ENCODE measurements around the gene ZNF217.
"Not testable (repeated sequence)": the region's sequence is repeated elsewhere in the genome, so short reads cannot be mapped to it uniquely, and the experiment has no call there.

ZNF217 gene

GRCh38 chr20:53631909-53632662 is 38.4 kb upstream of the ZNF217 start:
- Histone ChIP-seq H4K20me1 (ENCODE audit: insufficient read depth, low read length) (no peaks in the 10 kb centered on the region), H2AFZ (ENCODE audit: low read depth, low read length) (no peak overlapping the region), H3K4me1 (ENCODE audit: low read length) (peaks cover 28% of the 10 kb centered on the region), H3K9me3 (ENCODE audit: insufficient read depth, low read length) (no peaks in the 10 kb centered on the region), H3K27me3 (ENCODE audit: low read depth, low read length) (no peaks in the 10 kb centered on the region), H3K4me3 (ENCODE audit: low read length) (no peak overlapping the region), H3K36me3 (replicated peaks; ENCODE audit: low read depth, low read length) (no peaks in the 10 kb centered on the region), H3K9ac (ENCODE audit: low read length) (no peak overlapping the region), H3K79me2 (ENCODE audit: low read length) (no peaks in the 10 kb centered on the region), H3K4me2 (ENCODE audit: low read length) (no peak overlapping the region), H3K27ac (ENCODE audit: low read length) (no peak overlapping the region)
- TF ChIP-seq CTCF (IDR thresholded peaks at IDR 0.05; ENCODE audit: low read depth, low read length): no peak
- no peak for TF ChIP-seq EZH2phosphoT487 (IDR thresholded peaks at IDR 0.05; ENCODE audit: low read depth)

GRCh38 chr20:53629436-53629835 is 35.8 kb upstream of the ZNF217 start:
- Histone ChIP-seq H3K36me3 (replicated peaks; ENCODE audit: low read depth, low read length) (no peaks in the 10 kb centered on the region), H2AFZ (ENCODE audit: low read depth, low read length) (no peak overlapping the region), H3K27me3 (ENCODE audit: low read depth, low read length) (no peaks in the 10 kb centered on the region), H4K20me1 (ENCODE audit: insufficient read depth, low read length) (no peaks in the 10 kb centered on the region), H3K9ac (ENCODE audit: low read length) (no peak overlapping the region), H3K9me3 (ENCODE audit: insufficient read depth, low read length) (no peaks in the 10 kb centered on the region), H3K79me2 (ENCODE audit: low read length) (no peaks in the 10 kb centered on the region), H3K4me2 (ENCODE audit: low read length) (no peak overlapping the region), H3K4me1 (ENCODE audit: low read length) (peaks cover 17% of the 10 kb centered on the region), H3K27ac (ENCODE audit: low read length) (no peak overlapping the region), H3K4me3 (ENCODE audit: low read length) (no peak overlapping the region)
- TF ChIP-seq EZH2phosphoT487 (IDR thresholded peaks at IDR 0.05; ENCODE audit: low read depth) (no peak), CTCF (IDR thresholded peaks at IDR 0.05; ENCODE audit: low read depth, low read length) (no peak)

- H4K20me1 ChIP-seq (ENCODE audit: insufficient read depth, low read length); H3K27me3 ChIP-seq (ENCODE audit: low read depth, low read length); H2AFZ ChIP-seq (ENCODE audit: low read depth, low read length); H3K79me2 ChIP-seq (ENCODE audit: low read length); H3K36me3 ChIP-seq (replicated peaks; ENCODE audit: low read depth, low read length); H3K9me3 ChIP-seq (ENCODE audit: insufficient read depth, low read length); H3K9ac ChIP-seq (ENCODE audit: low read length); H3K4me2 ChIP-seq (ENCODE audit: low read length); H3K4me3 ChIP-seq (ENCODE audit: low read length); H3K27ac ChIP-seq (ENCODE audit: low read length): not testable (repeated sequence)
- H3K4me1 ChIP-seq (ENCODE audit: low read length): peaks cover 23% of the 10 kb centered on the region
Measured at GRCh38 chr20:53628758-53629157, 35.1 kb upstream of the ZNF217 start.

- H3K36me3 ChIP-seq (replicated peaks; ENCODE audit: low read depth, low read length): no peaks in the 10 kb centered on the region
Measured at GRCh38 chr20:53628076-53628475, 34.4 kb upstream of the ZNF217 start.

GRCh38 chr20:53627001-53627400 is 33.4 kb upstream of the ZNF217 start:
- not testable (repeated sequence) for H2AFZ ChIP-seq (ENCODE audit: low read depth, low read length); H3K27ac ChIP-seq (ENCODE audit: low read length); H3K4me3 ChIP-seq (ENCODE audit: low read length); H3K4me2 ChIP-seq (ENCODE audit: low read length); H3K36me3 ChIP-seq (replicated peaks; ENCODE audit: low read depth, low read length); H3K9me3 ChIP-seq (ENCODE audit: insufficient read depth, low read length); H4K20me1 ChIP-seq (ENCODE audit: insufficient read depth, low read length); H3K79me2 ChIP-seq (ENCODE audit: low read length); H3K9ac ChIP-seq (ENCODE audit: low read length); H3K27me3 ChIP-seq (ENCODE audit: low read depth, low read length)
- peaks cover 38% of the 10 kb centered on the region for H3K4me1 ChIP-seq (ENCODE audit: low read length)

More at GRCh38 chr20:53628076-53628475, 34.4 kb upstream of the ZNF217 start:
- Histone ChIP-seq H3K27me3 (ENCODE audit: low read depth, low read length) (no peaks in the 10 kb centered on the region), H3K9me3 (ENCODE audit: insufficient read depth, low read length) (no peaks in the 10 kb centered on the region), H3K9ac (ENCODE audit: low read length) (no peak overlapping the region), H4K20me1 (ENCODE audit: insufficient read depth, low read length) (no peaks in the 10 kb centered on the region), H2AFZ (ENCODE audit: low read depth, low read length) (no peak overlapping the region), H3K4me2 (ENCODE audit: low read length) (no peak overlapping the region), H3K4me1 (ENCODE audit: low read length) (peaks cover 27% of the 10 kb centered on the region), H3K4me3 (ENCODE audit: low read length) (no peak overlapping the region), H3K79me2 (ENCODE audit: low read length) (no peaks in the 10 kb centered on the region), H3K27ac (ENCODE audit: low read length) (no peak overlapping the region)
- TF ChIP-seq EZH2phosphoT487 (IDR thresholded peaks at IDR 0.05; ENCODE audit: low read depth) (no peak), CTCF (IDR thresholded peaks at IDR 0.05; ENCODE audit: low read depth, low read length) (no peak)

Measured in OCI-LY3 (cell line).